ENCODE results near the gene ZNF783.

The ZNF783 gene

DNA sequence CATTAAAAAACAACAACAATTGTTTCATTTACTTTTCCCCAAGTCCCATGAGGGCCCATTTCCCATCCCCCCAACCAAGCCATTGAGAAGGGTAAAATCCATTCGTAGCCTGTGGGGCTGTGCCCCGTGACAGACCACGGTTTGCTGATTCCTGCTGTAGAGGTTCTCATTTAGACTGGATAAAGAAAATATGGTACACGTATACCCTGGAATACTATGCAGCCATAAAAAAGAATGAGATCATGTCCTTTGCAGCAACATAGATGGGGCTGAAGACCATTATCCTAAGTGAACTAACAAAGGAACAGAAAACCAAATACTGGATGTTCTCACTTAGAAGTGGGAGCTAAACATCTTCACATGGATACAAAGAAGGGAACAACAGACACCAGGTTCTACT is 44.9 kb downstream of the ZNF783 start:
- DNase-seq, result no peak
- H3K27me3 ChIP-seq, result peaks cover 0 to 2% of the 10 kb centered on the region in 2 donors
- no peak for TF ChIP-seq CTCF (IDR thresholded peaks at IDR 0.05)
- H3K36me3 ChIP-seq, result no peaks in the 10 kb centered on the region
- H3K9me3 ChIP-seq, result no peaks in the 10 kb centered on the region
- H3K4me1 ChIP-seq, result no peaks in the 10 kb centered on the region
- no peak overlapping the region for H3K4me3 ChIP-seq
- H3K27ac ChIP-seq, result no peak overlapping the region
- intact Hi-C loops (cut with DNase I; ENCODE audit: low total_unique reads), result no loop called here

GRCh38 chr7:149307775-149308501 is 45.9 kb downstream of the ZNF783 start:
- no peaks in the 10 kb centered on the region for H3K4me1 ChIP-seq
- DNase-seq, result no peak
- H3K27ac ChIP-seq, result no peak overlapping the region
- H3K4me3 ChIP-seq, result no peak overlapping the region
- no peak for TF ChIP-seq CTCF (IDR thresholded peaks at IDR 0.05)
- intact Hi-C loops (cut with DNase I; ENCODE audit: low total_unique reads), result no loop called here
- no peaks in the 10 kb centered on the region for H3K36me3 ChIP-seq
- H3K9me3 ChIP-seq, result no peaks in the 10 kb centered on the region
- H3K27me3 ChIP-seq, result peaks cover 0 to 2% of the 10 kb centered on the region in 2 donors

- Histone ChIP-seq H3K27ac (no peak overlapping the region), H3K27me3 (no peaks in the 10 kb centered on the region), H3K4me3 (no peak overlapping the region), H3K36me3 (no peaks in the 10 kb centered on the region), H3K4me1 (no peaks in the 10 kb centered on the region), H3K9me3 (no peaks in the 10 kb centered on the region)
- intact Hi-C loops (cut with DNase I; ENCODE audit: low total_unique reads), result no loop called here
- TF ChIP-seq CTCF (IDR thresholded peaks at IDR 0.05), result peak; percentile 19 to 31
- DNase-seq, result no peak
Measured at GRCh38 chr7:149310113-149310836, 48.3 kb downstream of the ZNF783 start.

GRCh38 chr7:149310990-149311573 is 49.1 kb downstream of the ZNF783 start:
- intact Hi-C loops (cut with DNase I; ENCODE audit: low total_unique reads), result no loop called here
- H3K4me3 ChIP-seq, result no peak overlapping the region
- no peak for DNase-seq
- no peaks in the 10 kb centered on the region for H3K36me3 ChIP-seq
- H3K27me3 ChIP-seq, result no peaks in the 10 kb centered on the region
- no peak overlapping the region for H3K27ac ChIP-seq
- H3K4me1 ChIP-seq, result no peaks in the 10 kb centered on the region
- H3K9me3 ChIP-seq, result no peaks in the 10 kb centered on the region
- TF ChIP-seq CTCF (IDR thresholded peaks at IDR 0.05), result no peak

- Histone ChIP-seq H3K27me3 (peaks cover 0 to 11% of the 10 kb centered on the region in 2 donors), H3K4me3 (no peak overlapping the region), H3K4me1 (no peaks in the 10 kb centered on the region), H3K9me3 (no peaks in the 10 kb centered on the region), H3K27ac (no peak overlapping the region), H3K36me3 (no peaks in the 10 kb centered on the region)
- TF ChIP-seq CTCF (IDR thresholded peaks at IDR 0.05), result no peak
- intact Hi-C loops (cut with DNase I; ENCODE audit: low total_unique reads), result no loop called here
- no peak for DNase-seq
Measured at GRCh38 chr7:149313981-149314380, 52.0 kb downstream of the ZNF783 start.

Measured in tibial artery (tissue), 4 donors.